ENCODE results near the gene ZNF548.

The ZNF548 gene

GRCh38 chr19:57403737-57404563 lies 14.3 kb downstream of the ZNF548 start:
- DNase-seq = no peak

- DNase-seq = peak; percentile 30
Observed at GRCh38 chr19:57406516-57407123, 17.0 kb downstream of the ZNF548 start.

GRCh38 chr19:57410877-57411671 lies 21.4 kb downstream of the ZNF548 start, which contains the start of gene ZNF17:
Gene ZNF17 (plus strand): TSS chr19:57411161. CDS start chr19:57413616, 2,455 bp downstream.
- peak; percentile 89 for DNase-seq

- DNase-seq = no peak
Observed at GRCh38 chr19:57419439-57419838, 29.8 kb downstream of the ZNF548 start.

- DNase-seq = no peak
Observed at GRCh38 chr19:57421037-57421436, 31.4 kb downstream of the ZNF548 start.

- DNase-seq = no peak
Observed at GRCh38 chr19:57434386-57435061, 44.9 kb downstream of the ZNF548 start.

- DNase-seq = peak; percentile 96
Observed at GRCh38 chr19:57435062-57435978, 45.7 kb downstream of the ZNF548 start, which contains the start of gene ZNF749. Gene ZNF749 (plus strand): TSS chr19:57435325. CDS start chr19:57435579, 254 bp downstream.

- DNase-seq = no peak
Observed at GRCh38 chr19:57436417-57436816, 46.8 kb downstream of the ZNF548 start.

- no peak for DNase-seq
Observed at GRCh38 chr19:57437931-57438330, 48.3 kb downstream of the ZNF548 start.

- DNase-seq = no peak
Observed at GRCh38 chr19:57438925-57439324, 49.3 kb downstream of the ZNF548 start.

- no peak for DNase-seq
Observed at GRCh38 chr19:57441979-57442752, 52.5 kb downstream of the ZNF548 start.

GRCh38 chr19:57443121-57443696 lies 53.6 kb downstream of the ZNF548 start:
- DNase-seq = no peak

- no peak for DNase-seq
Observed at GRCh38 chr19:57452307-57452706, 62.7 kb downstream of the ZNF548 start.
